NCI-H1105 treated with DMSO at 0.1 percent for 48 hours (cell line): ENCODE data around the gene KCNIP1.

Experiments
- DNase-seq: peaks from one replicate; lab custom pipeline; 2025; lab: John Stamatoyannopoulos, UW

Gene KCNIP1

GRCh38 chr5:170642066-170642735, 138.4 kb downstream of the KCNIP1 start:
- DNase-seq = no peak

GRCh38 chr5:170642776-170643436, 139.1 kb downstream of the KCNIP1 start:
- DNase-seq = no peak

GRCh38 chr5:170643591-170643990, 139.8 kb downstream of the KCNIP1 start:
- no peak for DNase-seq

- DNase-seq = no peak
These were observed 140.7 kb downstream of the KCNIP1 start for GRCh38 chr5:170644501-170644900.

- no peak for DNase-seq
These were observed 144.7 kb downstream of the KCNIP1 start for GRCh38 chr5:170648541-170648940.

- no peak for DNase-seq
These were observed 147.0 kb downstream of the KCNIP1 start for GRCh38 chr5:170650850-170651249.

- no peak for DNase-seq
These were observed 147.9 kb downstream of the KCNIP1 start for GRCh38 chr5:170651604-170652277.

GRCh38 chr5:170655476-170655875, 151.7 kb downstream of the KCNIP1 start:
- no peak for DNase-seq

GRCh38 chr5:170655920-170656319, 152.1 kb downstream of the KCNIP1 start:
- DNase-seq = no peak

GRCh38 chr5:170656346-170656745, 152.5 kb downstream of the KCNIP1 start:
- no peak for DNase-seq

- DNase-seq = no peak
These were observed 156.7 kb downstream of the KCNIP1 start for GRCh38 chr5:170660531-170660930.

- no peak for DNase-seq
These were observed 159.1 kb downstream of the KCNIP1 start for GRCh38 chr5:170662966-170663365.

GRCh38 chr5:170678811-170679210, 175.0 kb downstream of the KCNIP1 start:
- no peak for DNase-seq

- no peak for DNase-seq
These were observed 177.2 kb downstream of the KCNIP1 start for GRCh38 chr5:170681013-170681433.

GRCh38 chr5:170691657-170692056, 187.8 kb downstream of the KCNIP1 start:
- no peak for DNase-seq

GRCh38 chr5:170693701-170694100, 189.9 kb downstream of the KCNIP1 start:
- no peak for DNase-seq

- DNase-seq = no peak
These were observed 191.1 kb downstream of the KCNIP1 start for GRCh38 chr5:170694911-170695310.

- no peak for DNase-seq
These were observed 193.2 kb downstream of the KCNIP1 start for GRCh38 chr5:170697031-170697430.

- no peak for DNase-seq
These were observed 196.7 kb downstream of the KCNIP1 start for GRCh38 chr5:170700503-170700902.

- no peak for DNase-seq
These were observed 197.5 kb downstream of the KCNIP1 start for GRCh38 chr5:170701334-170701733.

- DNase-seq = no peak
These were observed 200.8 kb downstream of the KCNIP1 start for GRCh38 chr5:170704417-170705192.

GRCh38 chr5:170709640-170710039, 205.8 kb downstream of the KCNIP1 start:
- DNase-seq = no peak
